ENCODE results near the gene CDIPT. TPM values are rescaled to one million over a fixed set of nuclear protein-coding genes. Genes with fewer than 3 reads are reported as not detected.

The CDIPT gene
- total RNA-seq (2022; extraction: Qiagen RNA extraction): 61.3 to 95.2 TPM (median 91.3 TPM) in 5 replicates

GRCh38 chr16:29862884-29863668, at the start of gene CDIPT:
Gene CDIPT (minus strand): TSS chr16:29863226. CDS start chr16:29862857, 369 bp downstream.

GRCh38 chr16:29900102-29900887, 37.3 kb upstream of the CDIPT start, which contains the start of gene ASPHD1:
Gene ASPHD1 (plus strand): TSS chr16:29900488. CDS start chr16:29900972, 484 bp downstream.

GRCh38 chr16:29899516-29900101, 36.6 kb upstream of the CDIPT start, which contains the start of gene SEZ6L2:
Gene SEZ6L2 (minus strand): TSS chr16:29899550. CDS start chr16:29899019, 531 bp downstream.

GRCh38 chr16:29820271-29820701, 42.7 kb downstream of the CDIPT start, which contains the start of gene MVP:
Gene MVP (plus strand): TSS chr16:29820462. CDS start chr16:29830550, 10,088 bp downstream.

GRCh38 chr16:29815793-29816693, 47.0 kb downstream of the CDIPT start, which contains the start of gene PAGR1:
Gene PAGR1 (plus strand): TSS chr16:29816152. CDS start chr16:29816526, 374 bp downstream.

GRCh38 chr16:29811896-29812665, 50.9 kb downstream of the CDIPT start, which contains the start of gene PRRT2:
Gene PRRT2 (plus strand): TSS chr16:29812193. CDS start chr16:29813055, 862 bp downstream.

Other genes with a start within 250 kb of the CDIPT start
- gene SPN, start 200.0 kb downstream of the CDIPT start, total RNA-seq (2022; extraction: Qiagen RNA extraction): not detected in 5 replicates
- gene QPRT, start 184.0 kb downstream of the CDIPT start, total RNA-seq (2022; extraction: Qiagen RNA extraction): 0.59 to 1.2 TPM (median 0.70 TPM) in 5 replicates
- gene C16orf54, start 117.2 kb downstream of the CDIPT start, total RNA-seq (2022; extraction: Qiagen RNA extraction): not detected in 5 replicates
- not detected in 5 replicates for gene ZG16, start 85.0 kb downstream of the CDIPT start, total RNA-seq (2022; extraction: Qiagen RNA extraction)
- gene KIF22, start 72.5 kb downstream of the CDIPT start, total RNA-seq (2022; extraction: Qiagen RNA extraction): 79.8 to 94.5 TPM (median 88.2 TPM) in 5 replicates
- 147 to 170 TPM (median 158 TPM) in 5 replicates for gene MAZ, start 56.7 kb downstream of the CDIPT start, total RNA-seq (2022; extraction: Qiagen RNA extraction)
- 0.27 to 0.38 TPM (median 0.32 TPM) in 5 replicates for gene PRRT2, start 51.0 kb downstream of the CDIPT start, total RNA-seq (2022; extraction: Qiagen RNA extraction)
- 38.1 to 43.0 TPM (median 41.2 TPM) in 5 replicates for gene PAGR1, start 47.1 kb downstream of the CDIPT start, total RNA-seq (2022; extraction: Qiagen RNA extraction)
- gene MVP, start 42.8 kb downstream of the CDIPT start, total RNA-seq (2022; extraction: Qiagen RNA extraction): 125 to 150 TPM (median 142 TPM) in 5 replicates
- 16.9 to 23.4 TPM (median 21.0 TPM) in 5 replicates for gene SEZ6L2, start 36.3 kb upstream of the CDIPT start, total RNA-seq (2022; extraction: Qiagen RNA extraction)
- 14.6 to 28.2 TPM (median 22.7 TPM) in 5 replicates for gene ASPHD1, start 37.3 kb upstream of the CDIPT start, total RNA-seq (2022; extraction: Qiagen RNA extraction)
- gene KCTD13, start 63.0 kb upstream of the CDIPT start, total RNA-seq (2022; extraction: Qiagen RNA extraction): 10.2 to 16.4 TPM (median 14.5 TPM) in 5 replicates
- 82.6 to 101 TPM (median 99.1 TPM) in 5 replicates for gene TMEM219, start 98.9 kb upstream of the CDIPT start, total RNA-seq (2022; extraction: Qiagen RNA extraction)
- gene TAOK2, start 110.6 kb upstream of the CDIPT start, total RNA-seq (2022; extraction: Qiagen RNA extraction): 25.2 to 31.2 TPM (median 30.1 TPM) in 5 replicates
- gene HIRIP3, start 132.4 kb upstream of the CDIPT start, total RNA-seq (2022; extraction: Qiagen RNA extraction): 14.6 to 18.0 TPM (median 15.5 TPM) in 5 replicates
- 99.1 to 113 TPM (median 102 TPM) in 5 replicates for gene INO80E, start 133.0 kb upstream of the CDIPT start, total RNA-seq (2022; extraction: Qiagen RNA extraction)
- 1.3 to 1.9 TPM (median 1.8 TPM) in 5 replicates for gene DOC2A, start 147.8 kb upstream of the CDIPT start, total RNA-seq (2022; extraction: Qiagen RNA extraction)
- not detected in 5 replicates for gene C16orf92, start 160.0 kb upstream of the CDIPT start, total RNA-seq (2022; extraction: Qiagen RNA extraction)
- gene TLCD3B, start 168.0 kb upstream of the CDIPT start, total RNA-seq (2022; extraction: Qiagen RNA extraction): 0.22 to 0.39 TPM (median 0.26 TPM) in 5 replicates
- gene ALDOA, start 202.5 kb upstream of the CDIPT start, total RNA-seq (2022; extraction: Qiagen RNA extraction): 1,572 to 1,866 TPM (median 1,761 TPM) in 5 replicates
- 135 to 153 TPM (median 146 TPM) in 5 replicates for gene PPP4C, start 212.8 kb upstream of the CDIPT start, total RNA-seq (2022; extraction: Qiagen RNA extraction)
- gene TBX6, start 228.7 kb upstream of the CDIPT start, total RNA-seq (2022; extraction: Qiagen RNA extraction): 0.14 to 0.31 TPM (median 0.30 TPM) in 5 replicates
- 4.3 to 9.4 TPM (median 8.6 TPM) in 5 replicates for gene YPEL3, start 233.0 kb upstream of the CDIPT start, total RNA-seq (2022; extraction: Qiagen RNA extraction)